ENCODE data around the gene FOXRED2. TPM values are rescaled to one million over a fixed set of nuclear protein-coding genes. Genes with fewer than 3 reads are reported as not detected.

Gene FOXRED2
- total RNA-seq, 1 donor from 2014 or later, result 15.3 TPM

DNA sequence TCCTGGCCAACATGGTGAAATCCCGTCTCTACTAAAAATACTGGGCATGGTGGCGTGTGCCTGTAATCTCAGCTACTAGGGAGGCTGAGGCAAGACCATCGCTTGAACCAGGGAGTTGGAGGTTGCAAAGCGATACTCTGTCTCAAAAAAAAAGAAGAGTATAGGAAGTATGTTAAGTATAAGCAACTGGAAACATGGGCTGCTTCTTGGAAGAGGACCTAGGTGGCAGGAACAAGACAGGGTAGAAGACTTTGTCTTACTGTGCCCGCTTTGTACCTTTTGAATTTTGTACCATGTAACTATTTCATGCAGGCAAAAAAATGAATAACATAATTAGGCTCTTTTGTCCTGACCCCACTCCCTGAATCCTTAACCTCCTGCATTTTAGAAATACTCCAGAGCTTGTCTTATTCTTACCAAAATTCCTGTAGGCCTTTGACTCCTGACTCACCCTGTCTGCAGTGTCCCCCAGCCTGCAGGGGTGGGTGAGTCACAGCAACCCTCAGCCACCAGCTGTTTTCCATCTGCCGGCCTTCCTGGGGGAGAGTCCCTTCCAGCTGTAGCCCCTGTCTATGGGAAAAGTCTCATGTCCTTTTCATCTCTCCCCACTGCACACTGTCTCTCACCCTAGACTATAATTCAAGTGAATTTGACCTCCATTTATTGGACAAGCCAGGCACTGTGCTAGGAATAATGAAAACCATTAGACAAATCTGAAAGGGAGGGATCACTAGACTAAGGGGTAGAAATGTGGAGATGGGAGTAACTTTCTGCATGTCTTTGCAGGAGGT is 67.2 kb downstream of the FOXRED2 start:
- DNase-seq (no peak), ATAC-seq (peak; percentile 33)
- TF ChIP-seq, protein P1, sequence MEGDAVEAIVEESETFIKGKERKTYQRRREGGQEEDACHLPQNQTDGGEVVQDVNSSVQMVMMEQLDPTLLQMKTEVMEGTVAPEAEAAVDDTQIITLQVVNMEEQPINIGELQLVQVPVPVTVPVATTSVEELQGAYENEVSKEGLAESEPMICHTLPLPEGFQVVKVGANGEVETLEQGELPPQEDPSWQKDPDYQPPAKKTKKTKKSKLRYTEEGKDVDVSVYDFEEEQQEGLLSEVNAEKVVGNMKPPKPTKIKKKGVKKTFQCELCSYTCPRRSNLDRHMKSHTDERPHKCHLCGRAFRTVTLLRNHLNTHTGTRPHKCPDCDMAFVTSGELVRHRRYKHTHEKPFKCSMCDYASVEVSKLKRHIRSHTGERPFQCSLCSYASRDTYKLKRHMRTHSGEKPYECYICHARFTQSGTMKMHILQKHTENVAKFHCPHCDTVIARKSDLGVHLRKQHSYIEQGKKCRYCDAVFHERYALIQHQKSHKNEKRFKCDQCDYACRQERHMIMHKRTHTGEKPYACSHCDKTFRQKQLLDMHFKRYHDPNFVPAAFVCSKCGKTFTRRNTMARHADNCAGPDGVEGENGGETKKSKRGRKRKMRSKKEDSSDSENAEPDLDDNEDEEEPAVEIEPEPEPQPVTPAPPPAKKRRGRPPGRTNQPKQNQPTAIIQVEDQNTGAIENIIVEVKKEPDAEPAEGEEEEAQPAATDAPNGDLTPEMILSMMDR (IDR thresholded peaks at IDR 0.05), result no peak
- H3K27me3 ChIP-seq, result no peaks in the 10 kb centered on the region
- H3K4me3 ChIP-seq, result no peak overlapping the region
- peak overlapping the region; percentile 2 for H3K27ac ChIP-seq
- H3K9me3 ChIP-seq, result no peaks in the 10 kb centered on the region
- no peaks in the 10 kb centered on the region for H3K36me3 ChIP-seq
- intact Hi-C loops (cut with DNase I), result no loop called here
- peaks cover 17% of the 10 kb centered on the region for H3K4me1 ChIP-seq

Other genes starting within 250 kb of the FOXRED2 start
- gene MYH9, start 119.1 kb downstream of the FOXRED2 start, total RNA-seq, result 842 TPM
- gene TXN2, start 25.4 kb downstream of the FOXRED2 start, total RNA-seq, result 54.2 TPM
- gene EIF3D, start 22.1 kb upstream of the FOXRED2 start, total RNA-seq, result 132 TPM
- gene CACNG2, start 196.7 kb upstream of the FOXRED2 start, total RNA-seq, result not detected